Measurements from ENCODE around the gene TCF7L1.

Gene TCF7L1

GRCh38 chr2:85095094-85095493 is 38.1 kb upstream of the TCF7L1 start:
- no peak overlapping the region for H3K4me3 ChIP-seq (ENCODE audit: low read depth, low read length)
- DNase-seq (ENCODE audit: low read depth): no peak
- TF ChIP-seq POLR2A (IDR thresholded peaks at IDR 0.05; ENCODE audit: extremely low read depth, insufficient read length): no peak

- no peak for DNase-seq (ENCODE audit: low read depth)
- TF ChIP-seq, protein P1, sequence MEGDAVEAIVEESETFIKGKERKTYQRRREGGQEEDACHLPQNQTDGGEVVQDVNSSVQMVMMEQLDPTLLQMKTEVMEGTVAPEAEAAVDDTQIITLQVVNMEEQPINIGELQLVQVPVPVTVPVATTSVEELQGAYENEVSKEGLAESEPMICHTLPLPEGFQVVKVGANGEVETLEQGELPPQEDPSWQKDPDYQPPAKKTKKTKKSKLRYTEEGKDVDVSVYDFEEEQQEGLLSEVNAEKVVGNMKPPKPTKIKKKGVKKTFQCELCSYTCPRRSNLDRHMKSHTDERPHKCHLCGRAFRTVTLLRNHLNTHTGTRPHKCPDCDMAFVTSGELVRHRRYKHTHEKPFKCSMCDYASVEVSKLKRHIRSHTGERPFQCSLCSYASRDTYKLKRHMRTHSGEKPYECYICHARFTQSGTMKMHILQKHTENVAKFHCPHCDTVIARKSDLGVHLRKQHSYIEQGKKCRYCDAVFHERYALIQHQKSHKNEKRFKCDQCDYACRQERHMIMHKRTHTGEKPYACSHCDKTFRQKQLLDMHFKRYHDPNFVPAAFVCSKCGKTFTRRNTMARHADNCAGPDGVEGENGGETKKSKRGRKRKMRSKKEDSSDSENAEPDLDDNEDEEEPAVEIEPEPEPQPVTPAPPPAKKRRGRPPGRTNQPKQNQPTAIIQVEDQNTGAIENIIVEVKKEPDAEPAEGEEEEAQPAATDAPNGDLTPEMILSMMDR (IDR thresholded peaks at IDR 0.05; ENCODE audit: low read depth, low read length): no peak
Measured at GRCh38 chr2:85096616-85097015, 36.6 kb upstream of the TCF7L1 start.

GRCh38 chr2:85104228-85104627 is 29.0 kb upstream of the TCF7L1 start:
- no peak for DNase-seq (ENCODE audit: low read depth)
- TF ChIP-seq, protein P2, sequence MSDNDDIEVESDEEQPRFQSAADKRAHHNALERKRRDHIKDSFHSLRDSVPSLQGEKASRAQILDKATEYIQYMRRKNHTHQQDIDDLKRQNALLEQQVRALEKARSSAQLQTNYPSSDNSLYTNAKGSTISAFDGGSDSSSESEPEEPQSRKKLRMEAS (IDR thresholded peaks at IDR 0.05; ENCODE audit: low read depth, low read length): no peak
- TF ChIP-seq, protein P1 (IDR thresholded peaks at IDR 0.05; ENCODE audit: low read depth, low read length): no peak
- TF ChIP-seq MYC (IDR thresholded peaks at IDR 0.05; ENCODE audit: low read depth, low read length): no peak
- TF ChIP-seq POLR2A (IDR thresholded peaks at IDR 0.05; ENCODE audit: extremely low read depth, insufficient read length): no peak
- no peak overlapping the region for H3K4me3 ChIP-seq (ENCODE audit: low read depth, low read length)

More at GRCh38 chr2:85096616-85097015, 36.6 kb upstream of the TCF7L1 start:
- no peak overlapping the region for H3K4me3 ChIP-seq (ENCODE audit: low read depth, low read length)

DNA sequence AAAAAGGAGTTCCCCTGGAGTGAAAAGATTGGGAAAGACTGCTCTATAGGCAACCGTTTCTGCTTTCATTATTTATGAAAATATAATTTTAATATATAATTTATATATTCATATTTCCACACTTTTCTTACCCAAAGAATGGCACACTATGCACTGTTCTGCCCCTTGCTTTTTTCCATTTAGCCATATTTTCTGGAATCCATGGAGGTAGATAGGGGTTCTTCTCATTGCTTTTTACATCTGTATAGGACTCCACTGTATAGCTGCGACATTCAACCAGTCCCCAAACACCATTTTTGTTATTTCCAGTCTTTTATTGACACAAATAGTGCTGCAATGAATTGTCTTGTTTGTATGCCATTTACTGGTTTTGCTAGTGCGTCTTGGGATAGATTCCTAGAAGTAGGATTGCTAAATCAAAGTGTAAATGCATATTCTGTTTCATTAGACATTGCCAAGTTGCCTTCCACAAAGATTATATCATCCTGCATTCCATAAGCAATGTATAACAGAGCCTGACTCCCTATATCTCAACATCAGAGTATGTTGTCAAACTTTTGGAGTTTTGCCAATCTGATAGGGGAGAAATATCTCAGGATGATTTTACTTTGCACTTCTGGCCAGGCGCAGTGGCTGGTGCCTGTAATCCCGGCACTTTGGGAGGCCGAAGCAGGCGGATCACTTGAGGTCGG is 26.6 kb upstream of the TCF7L1 start:
- no peak overlapping the region for H3K4me3 ChIP-seq (ENCODE audit: low read depth, low read length)
- DNase-seq (ENCODE audit: low read depth): no peak
- TF ChIP-seq MYC (IDR thresholded peaks at IDR 0.05; ENCODE audit: low read depth, low read length): no peak
- TF ChIP-seq, protein P2 (IDR thresholded peaks at IDR 0.05; ENCODE audit: low read depth, low read length): no peak
- no peak for TF ChIP-seq POLR2A (IDR thresholded peaks at IDR 0.05; ENCODE audit: extremely low read depth, insufficient read length)
- TF ChIP-seq, protein P1 (IDR thresholded peaks at IDR 0.05; ENCODE audit: low read depth, low read length): no peak

DNA sequence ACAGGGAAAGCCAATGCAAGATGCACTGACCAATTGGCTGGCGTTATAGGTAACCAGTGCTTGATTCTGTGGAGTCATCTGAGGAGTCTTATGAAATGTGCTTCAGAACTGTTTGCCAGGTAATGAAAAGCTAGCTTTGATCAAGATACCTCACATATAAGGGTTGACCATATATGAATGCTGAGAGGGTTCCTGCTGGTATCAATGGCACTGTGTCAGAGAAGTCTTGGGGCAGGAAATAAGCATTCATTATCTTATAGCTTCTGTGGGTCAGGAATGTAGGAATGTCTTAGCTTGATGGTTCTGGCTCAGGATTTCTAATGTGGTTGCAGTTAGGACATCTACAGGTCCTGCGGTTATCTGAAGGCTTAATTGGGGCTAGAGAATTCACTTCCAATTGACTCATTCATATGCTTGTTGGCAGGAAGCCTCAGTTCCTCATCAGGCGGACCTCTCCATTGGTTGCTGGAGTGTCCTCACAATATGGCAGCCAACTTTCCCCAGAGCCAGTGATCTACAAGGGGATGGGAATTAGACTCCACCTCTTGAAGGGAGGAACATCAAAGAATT is 22.1 kb upstream of the TCF7L1 start:
- H3K4me3 ChIP-seq (ENCODE audit: low read depth, low read length): no peak overlapping the region
- no peak for DNase-seq (ENCODE audit: low read depth)
- TF ChIP-seq POLR2A (IDR thresholded peaks at IDR 0.05; ENCODE audit: extremely low read depth, insufficient read length) (no peak), MYC (IDR thresholded peaks at IDR 0.05; ENCODE audit: low read depth, low read length) (no peak)
- TF ChIP-seq, protein P2 (IDR thresholded peaks at IDR 0.05; ENCODE audit: low read depth, low read length): no peak
- TF ChIP-seq, protein P1 (IDR thresholded peaks at IDR 0.05; ENCODE audit: low read depth, low read length): no peak

GRCh38 chr2:85111819-85112281 is 21.3 kb upstream of the TCF7L1 start:
- DNase-seq (ENCODE audit: low read depth): no peak
- H3K4me3 ChIP-seq (ENCODE audit: low read depth, low read length): no peak overlapping the region
- TF ChIP-seq, protein P2 (IDR thresholded peaks at IDR 0.05; ENCODE audit: low read depth, low read length): no peak
- TF ChIP-seq MYC (IDR thresholded peaks at IDR 0.05; ENCODE audit: low read depth, low read length): no peak
- TF ChIP-seq, protein P1 (IDR thresholded peaks at IDR 0.05; ENCODE audit: low read depth, low read length): no peak
- no peak for TF ChIP-seq POLR2A (IDR thresholded peaks at IDR 0.05; ENCODE audit: extremely low read depth, insufficient read length)

All from NB4 (cell line).